HepG2 (cell line): Measurements from ENCODE around the gene SH2D3A. TPM values are rescaled to one million over a fixed set of nuclear protein-coding genes. Genes with fewer than 3 reads are reported as not detected.

ENCODE experiments used
- EP300 ChIP-seq, 3 experiments: sonication (generic) in 1 of 3; formaldehyde crosslinking in 1 of 3; IDR thresholded peaks; 2 replicates each; pipeline versions ENCODE4 v1.5.1 to v1.6.1; 2011 to 2020; ENCODE audit warnings: low read depth in 2 of 3, low read length in 2 of 3, borderline replicate concordance in 1 of 3, improper control_type of control experiment in 1 of 3, mild to moderate bottlenecking in 1 of 3, missing genetic modification reagents in 1 of 3, moderate library complexity in 1 of 3
- GTF2F1 ChIP-seq: fragments of 150-350 bp; IDR thresholded peaks from 2 replicates; pipeline ENCODE4 v1.6.1; 2014; ENCODE audit warnings: low read length
- GTF3A ChIP-seq: sonication (generic); formaldehyde crosslinking; conservative IDR thresholded peaks from 2 replicates; pipeline ENCODE4 v1.4.0; 2020; ENCODE audit warnings: mild to moderate bottlenecking, missing genetic modification reagents
- HMG20A ChIP-seq: IDR thresholded peaks from 2 replicates; pipeline ENCODE4 v1.6.1; 2016; ENCODE audit warnings: borderline replicate concordance
- KDM3A ChIP-seq: IDR thresholded peaks from 2 replicates; pipeline ENCODE4 v1.6.1; 2018; ENCODE audit warnings: low read depth, missing compliant biosample characterization
- POLR2AphosphoS2 ChIP-seq: IDR thresholded peaks from 2 replicates; pipeline ENCODE4 v1.6.1; 2011; ENCODE audit warnings: low read depth, low read length, improper control_type of control experiment
- SP140L ChIP-seq: sonication (generic); formaldehyde crosslinking; IDR thresholded peaks from 2 replicates; pipeline ENCODE4 v1.4.0; 2020; ENCODE audit warnings: missing genetic modification reagents, borderline replicate concordance
- SP5 ChIP-seq: IDR thresholded peaks from 2 replicates; pipeline ENCODE4 v1.6.1; 2016; ENCODE audit warnings: low read depth, borderline replicate concordance
- U2AF2 ChIP-seq: fragments of 200-400 bp; formaldehyde crosslinking; IDR thresholded peaks from 2 replicates; pipeline ENCODE4 v1.6.1; 2017; ENCODE audit warnings: low read depth, mild to moderate bottlenecking, low read length
- ZNF235 ChIP-seq: sonication (generic); formaldehyde crosslinking; IDR thresholded peaks from 2 replicates; pipeline ENCODE4 v1.8.1; 2023; ENCODE audit warnings: mild to moderate bottlenecking, missing genetic modification reagents, borderline replicate concordance
- ZNF274 ChIP-seq: sonication (generic); formaldehyde crosslinking; IDR thresholded peaks from 2 replicates; pipeline ENCODE4 v1.5.1; 2020; ENCODE audit warnings: mild to moderate bottlenecking, missing genetic modification reagents
- ZNF841 ChIP-seq: sonication (generic); formaldehyde crosslinking; IDR thresholded peaks from 2 replicates; pipeline ENCODE4 v1.8.1; 2023; ENCODE audit warnings: missing genetic modification reagents, borderline replicate concordance
- polyA plus RNA-seq, 8 experiments: library from polyadenylated mRNA; depleted of rRNA in 3 of 8; stranded (reverse) in 7 of 8; unstranded in 1 of 8; fragments of >200 nt; fragmentation: Illumina TruSeq in 4 of 8; extraction: Trizol in 4 of 8; gene quantifications; 2 replicates each; pipeline versions ENCODE4 v1.2.1 to v1.2.3, GENCODE V29; 2011 to 2016; ENCODE audit warnings: low read depth in 4 of 8, missing spikeins in 1 of 8, mixed read lengths in 1 of 8; ENCODE audit not compliant: insufficient read depth in 1 of 8
- total RNA-seq, 5 experiments: library from RNA; depleted of rRNA; stranded (reverse); fragments of >200 nt; fragmentation: Illumina TruSeq; extraction: Trizol; gene quantifications; 2 replicates each; pipeline ENCODE4 v1.2.3, GENCODE V29; 2016; ENCODE audit warnings: low read depth in 1 of 5
- TF ChIP-seq, protein P1 (sequence below): sonication (generic); formaldehyde crosslinking; IDR thresholded peaks from 2 replicates; pipeline ENCODE4 v1.5.0; 2020; ENCODE audit warnings: mild to moderate bottlenecking, missing genetic modification reagents, borderline replicate concordance
- TF ChIP-seq, protein P2 (sequence below): sonication (generic); formaldehyde crosslinking; IDR thresholded peaks from 2 replicates; pipeline ENCODE4 v1.9.0; 2021; ENCODE audit warnings: missing genetic modification reagents, mild to moderate bottlenecking, borderline replicate concordance
- TF ChIP-seq, protein P3 (sequence below): sonication (generic); formaldehyde crosslinking; IDR thresholded peaks from 2 replicates; pipeline ENCODE4 v1.5.0; 2020; ENCODE audit warnings: mild to moderate bottlenecking, missing genetic modification reagents, moderate library complexity
- TF ChIP-seq, protein P4 (sequence below): sonication (generic); formaldehyde crosslinking; conservative IDR thresholded peaks from 2 replicates; pipeline ENCODE4 v1.4.0; 2020; ENCODE audit warnings: missing genetic modification reagents

SH2D3A gene
- total and polyA plus RNA-seq, 2 of the 13 experiments (the other 11 are each of a cell fraction or from before 2014, with no cell fraction given), result 1.0 to 2.2 TPM

DNA sequence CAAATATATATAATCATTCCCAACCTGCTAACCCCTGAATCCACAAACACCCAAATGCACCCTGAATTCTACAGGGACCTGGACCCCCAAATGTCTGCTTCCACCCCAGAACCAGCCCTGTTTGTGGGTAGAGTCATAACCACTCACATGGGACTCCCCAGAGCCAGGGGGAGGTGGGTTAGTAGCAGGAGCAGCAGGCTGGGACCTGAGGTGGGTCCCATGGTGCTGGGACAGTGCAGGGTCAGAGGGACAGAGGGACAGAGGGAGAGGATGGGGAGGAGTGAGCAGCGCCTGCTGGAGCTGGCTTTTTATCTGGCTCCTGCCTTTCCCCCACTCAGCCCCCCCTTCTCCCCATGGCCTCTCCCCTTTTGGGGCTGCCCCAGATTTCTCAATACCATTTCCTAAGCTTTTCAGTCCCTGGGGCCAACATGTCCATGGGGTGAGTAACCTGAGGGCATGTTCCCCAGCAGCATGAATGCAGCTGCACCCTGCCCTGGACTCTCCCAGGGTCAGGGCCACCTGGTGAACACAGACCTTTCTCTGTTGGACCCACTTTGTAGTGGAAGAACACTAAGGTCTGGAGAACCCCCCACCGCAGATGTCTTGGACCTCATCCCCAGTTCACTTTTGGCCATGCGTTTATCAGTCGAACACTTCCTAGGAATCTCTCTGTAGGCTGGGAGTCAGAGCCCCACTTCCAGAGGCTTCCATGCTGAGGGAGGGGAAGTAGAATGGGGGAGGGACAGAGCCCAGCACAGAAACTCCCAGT lies 46.7 kb downstream of the SH2D3A start, which contains the start of gene C3 (continued):
- TF ChIP-seq, protein P1, sequence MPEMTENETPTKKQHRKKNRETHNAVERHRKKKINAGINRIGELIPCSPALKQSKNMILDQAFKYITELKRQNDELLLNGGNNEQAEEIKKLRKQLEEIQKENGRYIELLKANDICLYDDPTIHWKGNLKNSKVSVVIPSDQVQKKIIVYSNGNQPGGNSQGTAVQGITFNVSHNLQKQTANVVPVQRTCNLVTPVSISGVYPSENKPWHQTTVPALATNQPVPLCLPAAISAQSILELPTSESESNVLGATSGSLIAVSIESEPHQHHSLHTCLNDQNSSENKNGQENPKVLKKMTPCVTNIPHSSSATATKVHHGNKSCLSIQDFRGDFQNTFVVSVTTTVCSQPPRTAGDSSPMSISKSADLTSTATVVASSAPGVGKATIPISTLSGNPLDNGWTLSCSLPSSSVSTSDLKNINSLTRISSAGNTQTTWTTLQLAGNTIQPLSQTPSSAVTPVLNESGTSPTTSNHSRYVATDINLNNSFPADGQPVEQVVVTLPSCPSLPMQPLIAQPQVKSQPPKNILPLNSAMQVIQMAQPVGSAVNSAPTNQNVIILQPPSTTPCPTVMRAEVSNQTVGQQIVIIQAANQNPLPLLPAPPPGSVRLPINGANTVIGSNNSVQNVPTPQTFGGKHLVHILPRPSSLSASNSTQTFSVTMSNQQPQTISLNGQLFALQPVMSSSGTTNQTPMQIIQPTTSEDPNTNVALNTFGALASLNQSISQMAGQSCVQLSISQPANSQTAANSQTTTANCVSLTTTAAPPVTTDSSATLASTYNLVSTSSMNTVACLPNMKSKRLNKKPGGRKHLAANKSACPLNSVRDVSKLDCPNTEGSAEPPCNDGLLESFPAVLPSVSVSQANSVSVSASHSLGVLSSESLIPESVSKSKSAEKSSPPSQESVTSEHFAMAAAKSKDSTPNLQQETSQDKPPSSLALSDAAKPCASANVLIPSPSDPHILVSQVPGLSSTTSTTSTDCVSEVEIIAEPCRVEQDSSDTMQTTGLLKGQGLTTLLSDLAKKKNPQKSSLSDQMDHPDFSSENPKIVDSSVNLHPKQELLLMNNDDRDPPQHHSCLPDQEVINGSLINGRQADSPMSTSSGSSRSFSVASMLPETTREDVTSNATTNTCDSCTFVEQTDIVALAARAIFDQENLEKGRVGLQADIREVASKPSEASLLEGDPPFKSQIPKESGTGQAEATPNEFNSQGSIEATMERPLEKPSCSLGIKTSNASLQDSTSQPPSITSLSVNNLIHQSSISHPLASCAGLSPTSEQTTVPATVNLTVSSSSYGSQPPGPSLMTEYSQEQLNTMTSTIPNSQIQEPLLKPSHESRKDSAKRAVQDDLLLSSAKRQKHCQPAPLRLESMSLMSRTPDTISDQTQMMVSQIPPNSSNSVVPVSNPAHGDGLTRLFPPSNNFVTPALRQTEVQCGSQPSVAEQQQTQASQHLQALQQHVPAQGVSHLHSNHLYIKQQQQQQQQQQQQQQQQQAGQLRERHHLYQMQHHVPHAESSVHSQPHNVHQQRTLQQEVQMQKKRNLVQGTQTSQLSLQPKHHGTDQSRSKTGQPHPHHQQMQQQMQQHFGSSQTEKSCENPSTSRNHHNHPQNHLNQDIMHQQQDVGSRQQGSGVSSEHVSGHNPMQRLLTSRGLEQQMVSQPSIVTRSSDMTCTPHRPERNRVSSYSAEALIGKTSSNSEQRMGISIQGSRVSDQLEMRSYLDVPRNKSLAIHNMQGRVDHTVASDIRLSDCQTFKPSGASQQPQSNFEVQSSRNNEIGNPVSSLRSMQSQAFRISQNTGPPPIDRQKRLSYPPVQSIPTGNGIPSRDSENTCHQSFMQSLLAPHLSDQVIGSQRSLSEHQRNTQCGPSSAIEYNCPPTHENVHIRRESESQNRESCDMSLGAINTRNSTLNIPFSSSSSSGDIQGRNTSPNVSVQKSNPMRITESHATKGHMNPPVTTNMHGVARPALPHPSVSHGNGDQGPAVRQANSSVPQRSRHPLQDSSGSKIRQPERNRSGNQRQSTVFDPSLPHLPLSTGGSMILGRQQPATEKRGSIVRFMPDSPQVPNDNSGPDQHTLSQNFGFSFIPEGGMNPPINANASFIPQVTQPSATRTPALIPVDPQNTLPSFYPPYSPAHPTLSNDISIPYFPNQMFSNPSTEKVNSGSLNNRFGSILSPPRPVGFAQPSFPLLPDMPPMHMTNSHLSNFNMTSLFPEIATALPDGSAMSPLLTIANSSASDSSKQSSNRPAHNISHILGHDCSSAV (CRISPR knock-in tag), result 0 out of 2 replicates have a peak, but pooled peaks have one; percentile 28
- TF ChIP-seq ZNF274 (CRISPR knock-in tag) (peak; percentile 42; the same call in 1 of the 2 replicates), GTF2F1 (peak; percentile 88; the same call in 1 of the 2 replicates), ZNF841 (CRISPR knock-in tag) (no peak), SP5 (peak; percentile 83), POLR2AphosphoS2 (peak; percentile 92), EP300 (IDR thresholded peaks at IDR 0.05; ENCODE audit: low read depth in 2 of 2, low read length in 2 of 2) (peak; percentile 84 to 96), EP300 (CRISPR knock-in tag; IDR thresholded peaks at IDR 0.05; ENCODE audit: borderline replicate concordance) (peak; percentile 93), HMG20A (CRISPR knock-in tag) (peak; percentile 86; the same call in 1 of the 2 replicates), SP140L (CRISPR knock-in tag) (no peak), U2AF2 (0 out of 2 replicates have a peak, but pooled peaks have one; percentile 41), KDM3A (CRISPR knock-in tag) (0 out of 2 replicates have a peak, but pooled peaks have one; percentile 83), ZNF235 (no peak), GTF3A (CRISPR knock-in tag) (no peak)
- TF ChIP-seq, protein P2, sequence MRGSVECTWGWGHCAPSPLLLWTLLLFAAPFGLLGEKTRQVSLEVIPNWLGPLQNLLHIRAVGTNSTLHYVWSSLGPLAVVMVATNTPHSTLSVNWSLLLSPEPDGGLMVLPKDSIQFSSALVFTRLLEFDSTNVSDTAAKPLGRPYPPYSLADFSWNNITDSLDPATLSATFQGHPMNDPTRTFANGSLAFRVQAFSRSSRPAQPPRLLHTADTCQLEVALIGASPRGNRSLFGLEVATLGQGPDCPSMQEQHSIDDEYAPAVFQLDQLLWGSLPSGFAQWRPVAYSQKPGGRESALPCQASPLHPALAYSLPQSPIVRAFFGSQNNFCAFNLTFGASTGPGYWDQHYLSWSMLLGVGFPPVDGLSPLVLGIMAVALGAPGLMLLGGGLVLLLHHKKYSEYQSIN (CRISPR knock-in tag), result no peak
- TF ChIP-seq, protein P3, sequence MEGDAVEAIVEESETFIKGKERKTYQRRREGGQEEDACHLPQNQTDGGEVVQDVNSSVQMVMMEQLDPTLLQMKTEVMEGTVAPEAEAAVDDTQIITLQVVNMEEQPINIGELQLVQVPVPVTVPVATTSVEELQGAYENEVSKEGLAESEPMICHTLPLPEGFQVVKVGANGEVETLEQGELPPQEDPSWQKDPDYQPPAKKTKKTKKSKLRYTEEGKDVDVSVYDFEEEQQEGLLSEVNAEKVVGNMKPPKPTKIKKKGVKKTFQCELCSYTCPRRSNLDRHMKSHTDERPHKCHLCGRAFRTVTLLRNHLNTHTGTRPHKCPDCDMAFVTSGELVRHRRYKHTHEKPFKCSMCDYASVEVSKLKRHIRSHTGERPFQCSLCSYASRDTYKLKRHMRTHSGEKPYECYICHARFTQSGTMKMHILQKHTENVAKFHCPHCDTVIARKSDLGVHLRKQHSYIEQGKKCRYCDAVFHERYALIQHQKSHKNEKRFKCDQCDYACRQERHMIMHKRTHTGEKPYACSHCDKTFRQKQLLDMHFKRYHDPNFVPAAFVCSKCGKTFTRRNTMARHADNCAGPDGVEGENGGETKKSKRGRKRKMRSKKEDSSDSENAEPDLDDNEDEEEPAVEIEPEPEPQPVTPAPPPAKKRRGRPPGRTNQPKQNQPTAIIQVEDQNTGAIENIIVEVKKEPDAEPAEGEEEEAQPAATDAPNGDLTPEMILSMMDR (CRISPR knock-in tag), result no peak; the same call in 1 of the 2 replicates
- TF ChIP-seq, protein P4, sequence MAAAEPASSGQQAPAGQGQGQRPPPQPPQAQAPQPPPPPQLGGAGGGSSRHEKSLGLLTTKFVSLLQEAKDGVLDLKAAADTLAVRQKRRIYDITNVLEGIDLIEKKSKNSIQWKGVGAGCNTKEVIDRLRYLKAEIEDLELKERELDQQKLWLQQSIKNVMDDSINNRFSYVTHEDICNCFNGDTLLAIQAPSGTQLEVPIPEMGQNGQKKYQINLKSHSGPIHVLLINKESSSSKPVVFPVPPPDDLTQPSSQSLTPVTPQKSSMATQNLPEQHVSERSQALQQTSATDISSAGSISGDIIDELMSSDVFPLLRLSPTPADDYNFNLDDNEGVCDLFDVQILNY (CRISPR knock-in tag), result no peak
